C4-2B (cell line): ENCODE results near the gene PPIC.

Experiments
- ZFX ChIP-seq: fragments of 450-650 bp; IDR thresholded peaks from 2 replicates; pipeline ENCODE4 v1.6.1; 2017
- TF ChIP-seq, protein P1 (sequence below): fragments of 450-650 bp; conservative IDR thresholded peaks from 2 replicates; pipeline ENCODE4 v1.5.1; 2017; ENCODE audit warnings: mild to moderate bottlenecking

- TF ChIP-seq, protein P1, sequence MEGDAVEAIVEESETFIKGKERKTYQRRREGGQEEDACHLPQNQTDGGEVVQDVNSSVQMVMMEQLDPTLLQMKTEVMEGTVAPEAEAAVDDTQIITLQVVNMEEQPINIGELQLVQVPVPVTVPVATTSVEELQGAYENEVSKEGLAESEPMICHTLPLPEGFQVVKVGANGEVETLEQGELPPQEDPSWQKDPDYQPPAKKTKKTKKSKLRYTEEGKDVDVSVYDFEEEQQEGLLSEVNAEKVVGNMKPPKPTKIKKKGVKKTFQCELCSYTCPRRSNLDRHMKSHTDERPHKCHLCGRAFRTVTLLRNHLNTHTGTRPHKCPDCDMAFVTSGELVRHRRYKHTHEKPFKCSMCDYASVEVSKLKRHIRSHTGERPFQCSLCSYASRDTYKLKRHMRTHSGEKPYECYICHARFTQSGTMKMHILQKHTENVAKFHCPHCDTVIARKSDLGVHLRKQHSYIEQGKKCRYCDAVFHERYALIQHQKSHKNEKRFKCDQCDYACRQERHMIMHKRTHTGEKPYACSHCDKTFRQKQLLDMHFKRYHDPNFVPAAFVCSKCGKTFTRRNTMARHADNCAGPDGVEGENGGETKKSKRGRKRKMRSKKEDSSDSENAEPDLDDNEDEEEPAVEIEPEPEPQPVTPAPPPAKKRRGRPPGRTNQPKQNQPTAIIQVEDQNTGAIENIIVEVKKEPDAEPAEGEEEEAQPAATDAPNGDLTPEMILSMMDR, result no peak
- no peak for TF ChIP-seq ZFX
Observed at GRCh38 chr5:123000731-123001130, 35.8 kb downstream of the PPIC start.
